GM18526 (cell line): ENCODE results near the gene UPK3A.

Source experiments
- POLR2A ChIP-seq: IDR thresholded peaks from 3 replicates; pipeline ENCODE4 v1.6.1; 2011; ENCODE audit not compliant: insufficient read length; ENCODE audit errors: extremely low read depth

The UPK3A gene

DNA sequence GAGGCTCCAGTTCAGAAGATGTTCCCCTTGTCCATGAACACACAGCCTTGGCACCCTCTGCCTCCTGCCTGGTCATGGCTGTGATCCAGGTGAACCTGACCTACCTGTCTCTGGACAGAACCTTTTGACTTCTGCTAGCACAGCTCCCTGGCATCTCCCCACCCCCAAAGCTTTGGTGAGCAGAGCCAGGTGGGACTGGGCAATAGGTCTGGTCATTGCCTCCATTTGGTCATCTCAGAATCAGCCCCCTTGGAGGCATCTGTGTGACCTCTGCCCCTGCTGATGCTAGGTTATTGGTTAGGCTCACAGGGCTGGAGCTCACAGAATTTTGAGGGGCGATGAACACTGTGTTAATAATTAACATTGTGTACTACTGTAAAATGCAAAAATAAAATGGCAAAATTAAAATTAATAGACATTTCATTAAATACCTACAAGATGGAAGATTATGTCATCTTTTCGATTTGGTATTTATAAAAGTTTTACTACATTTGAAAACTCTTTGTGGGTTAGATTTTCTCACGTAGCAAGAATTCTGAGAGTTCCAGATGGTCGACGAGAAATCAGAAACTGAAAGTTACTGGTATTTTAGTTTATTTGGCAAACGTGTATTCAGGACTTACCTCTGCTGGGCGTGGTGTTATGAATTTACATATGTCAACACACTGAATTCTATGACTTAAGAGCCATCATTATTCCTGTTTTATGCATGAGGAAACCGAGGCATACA lies 35.8 kb upstream of the UPK3A start:
- TF ChIP-seq POLR2A: no peak

- TF ChIP-seq POLR2A: no peak
Measured at GRCh38 chr22:45251825-45252224, 32.9 kb upstream of the UPK3A start.

- no peak for TF ChIP-seq POLR2A
Measured at GRCh38 chr22:45253039-45253641, 31.6 kb upstream of the UPK3A start.

- no peak for TF ChIP-seq POLR2A
Measured at GRCh38 chr22:45254388-45254787, 30.4 kb upstream of the UPK3A start.

DNA sequence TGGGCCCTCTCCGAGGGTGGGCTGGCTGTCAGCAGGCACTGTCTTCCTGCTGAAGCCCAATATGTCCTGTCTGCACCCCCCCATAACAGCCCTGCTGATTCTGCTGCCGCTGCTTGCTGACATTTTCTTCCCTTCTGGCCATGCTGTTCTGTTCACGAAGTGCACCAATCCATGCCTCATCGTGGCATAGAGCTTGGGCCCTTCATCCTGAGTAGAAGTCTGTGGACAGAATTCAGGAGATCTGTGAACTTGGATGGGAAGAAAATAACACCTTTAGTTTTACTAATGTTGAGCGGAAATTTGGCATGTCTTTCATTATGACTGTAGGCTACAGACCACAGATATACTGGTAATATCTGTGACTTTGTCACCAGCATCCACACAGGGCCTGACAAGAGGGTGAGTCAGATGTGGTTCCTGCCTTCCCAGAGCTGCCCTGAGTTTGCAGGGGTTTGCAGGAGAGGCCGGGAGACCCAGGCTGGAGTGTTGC lies 29.9 kb upstream of the UPK3A start:
- TF ChIP-seq POLR2A: no peak

GRCh38 chr22:45259754-45260394 lies 24.9 kb upstream of the UPK3A start:
- TF ChIP-seq POLR2A: no peak

DNA sequence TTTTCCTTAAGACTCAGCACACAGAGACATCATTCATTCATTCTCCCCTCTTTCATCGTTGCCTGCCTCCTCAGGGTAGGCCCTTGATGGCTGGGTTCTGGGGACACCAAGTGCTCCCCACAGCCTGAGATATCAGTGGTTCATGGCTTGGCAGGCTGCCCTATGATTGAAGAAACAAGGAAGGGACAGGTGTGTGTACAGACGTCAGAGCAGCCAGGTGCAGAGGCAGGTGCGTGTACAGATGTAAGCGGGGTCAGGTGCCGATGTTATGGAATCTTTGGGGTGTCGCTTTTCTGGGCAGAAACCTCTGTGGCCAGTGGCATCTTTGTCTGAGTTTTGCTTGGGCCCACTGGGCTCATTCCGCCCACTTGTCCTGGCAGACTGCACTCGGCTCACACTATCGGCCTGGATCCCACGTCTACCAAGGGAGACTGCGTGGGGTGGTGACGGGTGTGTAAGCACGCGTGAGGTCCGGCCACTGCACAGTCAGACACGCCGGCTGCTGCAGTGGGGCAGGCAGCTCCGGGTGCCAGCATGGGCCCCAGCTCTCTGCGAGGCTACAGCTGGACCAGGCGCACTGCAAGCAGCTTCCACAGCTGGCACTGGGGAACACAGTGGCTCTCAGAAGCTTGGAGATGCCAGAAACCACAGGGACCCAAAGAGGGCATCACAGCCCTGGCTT lies 23.2 kb upstream of the UPK3A start:
- no peak for TF ChIP-seq POLR2A

- peak; percentile 15 for TF ChIP-seq POLR2A
Measured at GRCh38 chr22:45262195-45262930, 22.4 kb upstream of the UPK3A start.

DNA sequence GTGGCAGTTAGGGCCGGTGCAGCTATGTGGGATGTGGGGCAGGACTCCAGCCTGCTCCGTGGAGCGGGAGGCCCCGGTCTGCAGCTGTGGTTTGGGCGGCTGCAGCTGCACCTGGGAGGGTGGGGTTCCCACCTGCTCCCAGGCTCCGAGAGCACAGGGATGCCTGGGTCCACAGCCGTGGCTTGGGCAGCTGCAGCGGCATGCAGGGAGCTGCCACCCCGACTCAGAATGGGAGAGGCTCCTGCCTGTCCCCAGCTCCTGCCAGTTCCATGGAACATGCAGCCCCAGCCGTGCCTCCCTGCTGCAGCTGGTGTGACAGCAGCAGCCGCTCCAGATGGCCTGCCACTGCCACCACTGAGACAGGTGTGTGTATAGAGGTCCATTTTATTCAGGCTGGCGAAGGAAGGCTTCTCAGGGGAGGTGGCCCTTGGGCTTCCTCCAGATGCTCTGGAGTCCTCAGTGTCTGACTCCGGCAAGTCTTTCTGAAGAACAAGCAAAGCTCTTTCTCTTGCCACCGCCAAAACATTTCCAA lies 21.8 kb upstream of the UPK3A start:
- no peak for TF ChIP-seq POLR2A

GRCh38 chr22:45263463-45264269 lies 21.1 kb upstream of the UPK3A start:
- TF ChIP-seq POLR2A: no peak

- no peak for TF ChIP-seq POLR2A
Measured at GRCh38 chr22:45265535-45265934, 19.2 kb upstream of the UPK3A start.

- no peak for TF ChIP-seq POLR2A
Measured at GRCh38 chr22:45268167-45268957, 16.4 kb upstream of the UPK3A start.

- TF ChIP-seq POLR2A: no peak
Measured at GRCh38 chr22:45268958-45269844, 15.5 kb upstream of the UPK3A start.
